Frontal cortex (tissue), 4 donors: Measurements from ENCODE around the gene FAM170B. TPM values are rescaled to one million over a fixed set of nuclear protein-coding genes. Genes with fewer than 3 reads are reported as not detected.

Experiments
- DNase-seq, 2 donors: peaks; one replicate each; pipeline ENCODE4 v3.0.0; 2012; ENCODE audit warnings: low spot score in 2 of 2
- FAIRE-seq: peaks from 2 replicates; lab custom pipeline; 2012; peaks lifted over from hg19 to GRCh38; lab: Jason Lieb, UNC
- total RNA-seq: library from RNA; depleted of rRNA; stranded (reverse); fragments of >200 nt; gene quantifications from one replicate; pipeline ENCODE4 v1.2.3, GENCODE V29; 2014
- donor health status: control.
- donor health status: control.
- donor health status: control.

FAM170B gene
- total RNA-seq, 1 donor from 2014 or later = not detected

GRCh38 chr10:49170632-49171325, 37.0 kb upstream of the FAM170B start:
- DNase-seq (no peak), FAIRE-seq (no peak)

- no peak for DNase-seq
- no peak for FAIRE-seq
These were observed 36.0 kb upstream of the FAM170B start for GRCh38 chr10:49169776-49170175.

GRCh38 chr10:49168831-49169500, 35.1 kb upstream of the FAM170B start:
- FAIRE-seq (no peak), DNase-seq (no peak)

- FAIRE-seq (no peak), DNase-seq (no peak)
These were observed 34.3 kb upstream of the FAM170B start for GRCh38 chr10:49168171-49168540.

GRCh38 chr10:49167425-49168170, 33.8 kb upstream of the FAM170B start:
- FAIRE-seq (no peak), DNase-seq (no peak)

- FAIRE-seq (no peak), DNase-seq (no peak)
These were observed 32.9 kb upstream of the FAM170B start for GRCh38 chr10:49166484-49167400.

GRCh38 chr10:49165821-49166483, 32.1 kb upstream of the FAM170B start:
- FAIRE-seq = no peak

GRCh38 chr10:49165259-49165658, 31.4 kb upstream of the FAM170B start:
- FAIRE-seq (no peak), DNase-seq (no peak)

More at GRCh38 chr10:49165821-49166483, 32.1 kb upstream of the FAM170B start:
- DNase-seq = no peak

GRCh38 chr10:49164559-49165188, 30.9 kb upstream of the FAM170B start:
- no peak for FAIRE-seq
- DNase-seq = no peak

GRCh38 chr10:49163741-49164140, 29.9 kb upstream of the FAM170B start:
- DNase-seq = no peak
- no peak for FAIRE-seq

- no peak for FAIRE-seq
- no peak for DNase-seq
These were observed 29.0 kb upstream of the FAM170B start for GRCh38 chr10:49162761-49163310.

- FAIRE-seq (no peak), DNase-seq (no peak)
These were observed 28.2 kb upstream of the FAM170B start for GRCh38 chr10:49162063-49162462.

- DNase-seq (no peak), FAIRE-seq (no peak)
These were observed 27.7 kb upstream of the FAM170B start for GRCh38 chr10:49161411-49161997.

- no peak for FAIRE-seq
- no peak for DNase-seq
These were observed 27.0 kb upstream of the FAM170B start for GRCh38 chr10:49160814-49161213.

- FAIRE-seq = no peak
These were observed 26.3 kb upstream of the FAM170B start for GRCh38 chr10:49160110-49160509.

GRCh38 chr10:49158915-49159314, 25.1 kb upstream of the FAM170B start:
- DNase-seq = no peak
- no peak for FAIRE-seq

More at GRCh38 chr10:49160110-49160509, 26.3 kb upstream of the FAM170B start:
- no peak for DNase-seq

GRCh38 chr10:49158404-49158803, 24.6 kb upstream of the FAM170B start:
- DNase-seq = no peak
- no peak for FAIRE-seq

- no peak for DNase-seq
- FAIRE-seq = no peak
These were observed 23.4 kb upstream of the FAM170B start for GRCh38 chr10:49157229-49157628.
